ENCODE measurements around the gene NUP210L.
"Not testable (repeated sequence)": the region's sequence is repeated elsewhere in the genome, so short reads cannot be mapped to it uniquely, and the experiment has no call there.

Gene NUP210L

GRCh38 chr1:154170547-154171222 lies 15.8 kb upstream of the NUP210L start:
- in situ Hi-C loops (cut with MboI; ENCODE audit: low sequenced_read_pairs) = no loop called here

- in situ Hi-C loops (cut with MboI; ENCODE audit: low sequenced_read_pairs) = no loop called here
Measured at GRCh38 chr1:154167461-154167860, 12.6 kb upstream of the NUP210L start.

- in situ Hi-C loops (cut with MboI; ENCODE audit: low sequenced_read_pairs) = no loop called here
Measured at GRCh38 chr1:154166207-154166606, 11.3 kb upstream of the NUP210L start.

GRCh38 chr1:154159554-154159953 lies 4.7 kb upstream of the NUP210L start:
- in situ Hi-C loops (cut with MboI; ENCODE audit: low sequenced_read_pairs) = no loop called here

- in situ Hi-C loops (cut with MboI; ENCODE audit: low sequenced_read_pairs) = no loop called here
Measured at GRCh38 chr1:154158307-154159125, 3.6 kb upstream of the NUP210L start.

- in situ Hi-C loops (cut with MboI; ENCODE audit: low sequenced_read_pairs) = no loop called here
Measured at GRCh38 chr1:154157520-154158306, 2.8 kb upstream of the NUP210L start.

GRCh38 chr1:154155251-154155650 lies 378 bp upstream of the NUP210L start:
- in situ Hi-C loops (cut with MboI; ENCODE audit: low sequenced_read_pairs) = no loop called here

GRCh38 chr1:154154053-154154452 lies 820 bp downstream of the NUP210L start:
- in situ Hi-C loops (cut with MboI; ENCODE audit: low sequenced_read_pairs) = no loop called here

- in situ Hi-C loops (cut with MboI; ENCODE audit: low sequenced_read_pairs) = no loop called here
Measured at GRCh38 chr1:154151311-154151710, 3.6 kb downstream of the NUP210L start.

GRCh38 chr1:154148807-154149206 lies 6.1 kb downstream of the NUP210L start:
- in situ Hi-C loops (cut with MboI; ENCODE audit: low sequenced_read_pairs) = no loop called here

GRCh38 chr1:154147505-154147904 lies 7.4 kb downstream of the NUP210L start:
- in situ Hi-C loops (cut with MboI; ENCODE audit: low sequenced_read_pairs) = not testable (repeated sequence)

GRCh38 chr1:154145986-154146385 lies 8.9 kb downstream of the NUP210L start:
- in situ Hi-C loops (cut with MboI; ENCODE audit: low sequenced_read_pairs) = no loop called here

GRCh38 chr1:154142358-154142757 lies 12.5 kb downstream of the NUP210L start:
- in situ Hi-C loops (cut with MboI; ENCODE audit: low sequenced_read_pairs) = no loop called here

- in situ Hi-C loops (cut with MboI; ENCODE audit: low sequenced_read_pairs) = no loop called here
Measured at GRCh38 chr1:154141240-154141639, 13.6 kb downstream of the NUP210L start.

- in situ Hi-C loops (cut with MboI; ENCODE audit: low sequenced_read_pairs) = no loop called here
Measured at GRCh38 chr1:154137888-154138287, 17.0 kb downstream of the NUP210L start.

- in situ Hi-C loops (cut with MboI; ENCODE audit: low sequenced_read_pairs) = no loop called here
Measured at GRCh38 chr1:154133256-154133655, 21.6 kb downstream of the NUP210L start.

GRCh38 chr1:154129391-154129970 lies 25.4 kb downstream of the NUP210L start:
- in situ Hi-C loops (cut with MboI; ENCODE audit: low sequenced_read_pairs) = no loop called here

GRCh38 chr1:154123205-154123604 lies 31.7 kb downstream of the NUP210L start:
- in situ Hi-C loops (cut with MboI; ENCODE audit: low sequenced_read_pairs) = not testable (repeated sequence)

GRCh38 chr1:154117642-154118041 lies 37.2 kb downstream of the NUP210L start:
- in situ Hi-C loops (cut with MboI; ENCODE audit: low sequenced_read_pairs) = no loop called here

GRCh38 chr1:154115180-154115579 lies 39.7 kb downstream of the NUP210L start:
- in situ Hi-C loops (cut with MboI; ENCODE audit: low sequenced_read_pairs) = no loop called here

- in situ Hi-C loops (cut with MboI; ENCODE audit: low sequenced_read_pairs) = no loop called here
Measured at GRCh38 chr1:154104433-154105082, 50.3 kb downstream of the NUP210L start.
